Activated CD4-positive, alpha-beta T cell treated with anti-CD3 and anti-CD28 coated beads, Interleukin-2, Interleukin-6, amounts not matched to agents 100 ng/mL and 50 ng/mL, durations not matched to agents 16 hours and 8 hours (primary cell): Measurements from ENCODE around the gene ENDOU.
A peak's percentile ranks its signal among the peaks of the same experiment; 100 is the strongest.

Experiments used
- DNase-seq: peaks from one replicate; pipeline ENCODE4 v3.0.0-alpha.2; 2020

Gene ENDOU

DNA sequence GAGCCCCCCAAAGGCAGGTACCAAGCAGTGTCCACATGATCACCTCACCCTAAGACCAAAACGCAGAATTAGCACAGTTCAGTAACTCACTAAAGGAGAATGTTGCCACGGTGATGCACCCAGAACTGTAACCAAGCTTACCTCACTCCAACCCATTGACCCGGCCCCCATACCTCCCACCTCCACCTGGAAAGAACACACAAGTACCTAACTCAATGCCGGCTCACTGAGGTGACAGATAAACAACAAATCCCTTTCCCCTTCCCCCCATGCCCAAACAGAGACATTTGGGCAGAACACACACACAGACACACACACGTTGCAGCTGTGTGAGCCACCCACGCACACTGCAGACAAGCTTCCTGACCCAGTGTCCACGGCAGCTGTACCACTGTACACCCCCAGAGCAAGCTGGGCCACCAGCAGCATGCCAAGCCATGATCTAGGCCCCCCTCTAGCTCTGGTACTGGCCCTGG, 32.1 kb upstream of the ENDOU start:
- no peak for DNase-seq

DNA sequence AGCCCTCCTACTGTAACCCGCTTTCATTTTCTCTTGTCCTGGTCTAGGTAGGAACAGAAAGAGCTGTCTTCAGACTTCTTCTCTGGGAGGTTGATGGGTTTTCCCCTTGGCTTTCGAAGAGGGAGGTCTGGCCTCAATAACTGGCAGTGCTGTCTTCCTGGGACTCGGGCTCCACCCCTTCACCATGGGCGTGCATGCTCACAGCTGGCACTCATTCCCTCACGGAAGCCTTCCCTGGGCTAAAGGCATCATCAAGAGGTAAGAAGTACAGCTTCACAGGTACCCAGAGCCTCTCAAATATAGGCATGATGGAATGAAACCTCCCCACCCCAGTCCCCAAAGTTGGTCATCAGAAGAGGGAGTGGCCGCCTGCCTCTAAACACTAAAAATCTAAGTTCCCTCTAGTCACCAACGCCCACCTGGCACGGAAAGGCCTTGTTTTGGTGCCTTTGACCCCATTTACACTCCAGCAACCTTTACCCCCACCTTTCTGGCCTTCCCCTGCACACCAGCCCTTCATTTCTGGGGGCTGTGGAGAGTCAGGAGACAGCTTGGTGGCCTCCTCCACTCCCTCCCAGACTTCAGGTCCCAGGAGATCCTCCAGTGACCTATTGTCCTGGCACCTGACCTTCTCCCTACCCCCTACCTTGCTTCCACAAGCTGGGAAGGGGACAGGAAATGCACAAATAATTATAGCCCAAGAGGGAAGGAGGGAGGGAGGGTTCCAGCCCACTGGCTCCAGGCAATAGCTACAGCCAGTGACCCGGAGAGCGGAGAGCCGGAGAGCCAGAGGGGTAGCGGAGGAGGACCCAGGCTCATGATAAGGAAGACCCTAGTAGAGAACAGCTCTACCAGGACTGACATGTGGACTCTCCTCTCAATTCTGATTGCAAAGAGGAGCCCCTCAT, 30.6 kb upstream of the ENDOU start:
- peak; percentile 63 for DNase-seq

DNA sequence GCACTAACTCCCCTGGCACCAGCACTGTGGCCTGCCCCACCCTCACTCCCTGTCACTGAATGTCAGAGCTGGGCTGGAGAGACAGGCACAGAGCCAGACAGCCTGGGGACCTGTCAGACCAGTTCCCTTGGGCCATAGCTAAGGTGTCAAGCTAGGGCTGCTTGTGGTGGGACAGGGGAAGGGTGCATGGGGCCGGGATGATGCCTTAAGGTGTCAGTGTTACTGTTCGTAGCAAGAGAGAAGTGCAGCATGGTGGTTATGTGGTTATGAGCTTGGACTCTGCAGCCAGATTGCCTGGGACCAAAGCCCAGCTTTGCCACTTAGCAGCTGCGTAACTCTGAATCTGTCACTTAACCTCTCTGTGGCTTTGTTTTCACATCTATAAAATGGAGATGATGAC, 29.6 kb upstream of the ENDOU start:
- DNase-seq, result no peak

DNA sequence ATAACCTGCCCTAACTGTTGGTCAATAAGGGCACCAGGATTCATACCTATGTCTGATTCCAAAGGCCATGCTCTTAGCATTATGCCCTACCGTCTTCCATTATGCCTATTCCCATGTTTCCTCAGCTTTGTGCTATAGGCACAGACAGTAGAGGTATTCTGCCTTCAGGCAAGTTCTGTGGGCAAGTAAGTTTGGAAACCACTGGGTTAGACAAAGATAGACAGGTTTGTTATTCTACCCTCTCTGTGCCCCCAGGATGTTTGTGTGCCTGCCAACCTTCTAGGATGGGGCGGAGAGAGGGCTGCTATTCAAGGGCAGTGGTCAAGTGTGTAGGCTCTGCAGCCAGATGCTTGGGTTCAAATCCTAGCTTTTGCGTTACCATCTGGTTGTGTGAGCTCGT, 28.8 kb upstream of the ENDOU start:
- DNase-seq, result no peak

DNA sequence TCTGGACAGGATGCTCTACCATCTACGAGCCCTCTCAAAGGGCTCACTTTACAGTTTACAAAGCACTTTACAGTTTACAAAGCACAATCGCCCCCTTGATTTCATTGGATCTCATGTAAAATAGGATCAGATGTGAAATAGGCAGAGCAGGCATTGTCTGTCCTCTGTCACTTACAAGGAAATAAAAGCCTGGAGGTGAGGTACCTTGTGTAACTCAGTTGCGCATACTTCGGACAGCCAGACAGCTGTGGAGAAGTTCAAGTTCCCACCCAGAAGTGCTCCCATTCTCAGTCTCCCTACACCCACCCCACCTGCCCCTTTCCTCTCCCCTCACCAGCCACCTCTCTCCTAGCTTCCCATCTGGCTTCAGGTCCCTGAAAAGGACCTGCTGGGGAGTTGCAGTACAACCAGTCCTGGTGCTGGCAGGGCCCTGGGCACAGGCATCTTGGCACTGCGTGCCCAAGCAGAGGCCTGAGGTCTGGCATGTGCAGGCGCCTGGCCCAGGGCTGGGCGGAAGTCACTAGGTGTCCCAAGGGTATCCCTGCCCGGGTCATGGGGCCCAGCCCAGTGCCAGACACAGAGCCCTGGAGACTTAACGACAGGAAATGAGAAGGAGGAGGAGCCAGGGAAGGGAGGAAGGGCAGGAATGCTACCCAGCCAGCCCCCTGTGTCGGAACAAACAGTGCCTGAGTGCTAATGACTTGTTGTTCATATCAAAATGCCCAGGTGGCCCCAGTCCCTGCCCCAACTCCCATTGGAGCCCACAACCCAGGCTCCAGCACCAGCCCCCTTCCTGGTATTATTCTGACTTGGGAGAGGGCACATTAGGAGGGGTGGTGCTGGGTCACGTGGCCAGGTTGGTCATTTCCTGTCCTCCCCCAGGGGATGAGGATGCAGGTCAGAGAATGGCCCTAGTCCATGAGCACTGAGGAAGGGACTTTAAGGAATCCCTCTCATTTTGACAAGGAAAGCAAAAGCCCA, 28.0 kb upstream of the ENDOU start:
- DNase-seq, result no peak

DNA sequence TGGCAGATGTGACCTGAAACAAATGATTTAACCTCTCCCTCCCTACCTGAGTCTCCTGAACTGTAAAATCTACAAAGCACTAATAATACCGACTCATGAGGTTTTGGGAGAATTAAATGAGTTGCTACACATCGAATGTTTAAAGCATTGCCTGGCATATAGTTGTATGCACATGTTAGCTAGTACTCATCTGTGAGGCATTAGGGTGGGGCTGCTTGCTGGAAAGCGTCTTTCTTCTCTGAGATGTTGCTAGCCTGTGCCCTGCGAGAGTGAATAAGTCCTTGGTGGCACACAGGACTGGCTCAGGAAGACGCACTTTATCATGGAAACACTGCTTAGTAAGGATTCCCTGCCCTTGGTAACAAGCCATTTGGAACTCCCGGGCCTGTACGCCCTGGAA, 27.3 kb upstream of the ENDOU start:
- no peak for DNase-seq

DNA sequence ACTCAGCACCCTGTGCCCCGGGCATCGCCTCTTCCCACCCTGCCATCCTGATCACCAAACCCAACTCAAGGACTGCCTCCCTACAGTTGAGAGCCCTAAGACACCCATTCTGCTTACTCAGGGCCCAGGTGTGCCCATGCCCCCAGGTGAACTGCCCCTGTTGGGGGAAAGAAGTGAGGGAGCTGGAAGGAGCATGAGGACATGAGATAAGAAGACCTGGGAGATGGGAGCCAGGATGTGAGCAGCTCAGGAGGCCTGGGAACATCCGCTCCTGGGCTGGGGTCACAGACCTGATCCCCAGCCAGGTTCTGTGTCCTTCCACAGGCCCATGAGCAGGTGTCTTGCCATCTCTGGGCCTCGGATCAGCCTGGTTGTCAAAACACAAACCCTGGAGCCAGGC, 26.8 kb upstream of the ENDOU start:
- no peak for DNase-seq

DNA sequence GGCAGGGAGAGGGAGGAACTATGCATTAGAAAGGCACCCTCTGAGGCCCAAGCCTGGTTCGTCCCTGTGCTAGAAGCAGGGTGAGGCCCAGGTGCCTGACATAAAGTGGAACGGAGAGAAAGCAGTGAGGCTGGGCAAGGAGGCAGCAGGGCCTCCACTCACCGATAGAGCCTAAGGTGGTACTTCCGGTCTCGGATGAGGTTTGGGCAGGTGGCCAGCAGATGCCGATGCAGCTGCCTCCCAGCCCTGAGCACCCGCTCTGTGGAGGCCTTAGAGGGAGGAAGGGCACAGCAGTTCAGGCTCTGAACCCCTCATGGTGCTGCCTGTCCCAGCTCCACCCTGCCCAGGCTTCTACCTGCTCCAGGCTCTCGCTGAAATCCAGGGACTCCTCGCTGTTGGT, 26.3 kb upstream of the ENDOU start:
- DNase-seq, result no peak

DNA sequence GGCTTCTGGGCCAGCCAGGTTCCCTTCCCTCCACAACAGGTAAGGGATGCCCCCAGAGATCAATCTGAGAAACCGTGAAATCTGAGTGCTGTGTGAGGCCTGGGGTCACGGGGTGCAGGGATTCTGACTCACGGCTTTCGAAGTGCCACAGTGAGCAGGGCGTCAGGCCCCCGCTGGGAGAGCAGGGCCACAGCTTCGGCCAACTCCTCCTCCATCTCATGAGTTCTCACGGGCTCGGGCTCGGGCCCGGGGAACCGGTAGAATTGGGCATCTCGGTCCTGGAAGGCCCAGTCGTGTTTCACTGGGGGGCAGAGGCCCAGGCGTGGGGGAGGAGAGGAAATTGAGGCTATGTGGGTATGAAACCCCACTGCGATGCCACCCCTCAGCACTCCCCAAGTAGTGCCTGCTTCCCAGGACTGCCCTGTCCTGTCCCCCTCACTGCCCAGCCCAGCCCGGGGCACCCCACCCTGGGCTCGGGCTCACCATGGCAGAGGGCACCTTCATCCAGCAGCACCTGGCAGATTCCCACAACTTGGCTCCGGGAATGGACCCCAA, 25.7 kb upstream of the ENDOU start:
- DNase-seq, result no peak

DNA sequence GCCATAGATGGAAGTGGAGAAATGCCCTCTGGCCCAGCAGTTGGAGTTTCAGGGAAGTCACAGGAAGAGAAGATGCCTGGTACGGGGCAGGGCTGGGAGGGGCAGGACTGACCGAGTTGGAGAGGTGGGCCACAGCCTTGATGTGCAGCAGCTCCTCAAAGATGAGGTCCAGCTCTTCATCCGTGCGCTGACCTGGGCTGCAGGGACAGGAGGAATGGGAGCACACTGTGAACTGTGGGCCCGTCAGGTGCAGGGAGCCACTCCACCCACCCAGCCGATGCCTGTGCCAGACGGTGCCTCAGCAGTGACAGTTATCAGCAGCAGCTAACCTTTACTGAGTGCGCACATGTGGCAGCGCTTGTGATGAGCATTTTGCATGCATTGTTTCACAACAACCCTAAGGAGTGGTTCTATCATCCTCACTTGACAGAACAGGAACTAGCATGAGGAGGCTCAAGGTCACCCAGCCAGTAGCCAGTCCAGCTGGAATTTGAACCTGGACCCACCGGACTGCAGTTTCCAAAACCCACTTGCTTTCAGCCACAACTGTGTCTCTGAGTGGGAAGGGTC, 25.0 kb upstream of the ENDOU start:
- no peak for DNase-seq

DNA sequence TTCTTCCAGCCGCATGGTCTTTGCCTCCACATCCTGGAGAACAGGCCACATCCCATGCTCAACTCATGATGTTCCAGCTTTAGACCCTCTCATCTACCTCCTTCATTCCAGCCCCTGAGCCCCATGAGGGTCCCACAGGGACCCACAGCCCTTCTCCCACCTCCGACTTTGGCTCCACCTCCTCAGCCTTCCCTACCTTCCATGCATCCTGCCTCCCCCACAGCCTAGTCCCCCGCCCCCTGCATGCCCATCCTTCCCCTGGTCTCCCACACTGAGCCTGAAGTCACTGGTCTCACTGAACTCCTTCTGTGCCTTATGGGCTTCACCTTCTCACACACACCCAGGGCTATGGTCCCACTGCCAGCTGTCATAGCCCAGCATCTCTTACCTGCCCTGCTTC, 23.6 kb upstream of the ENDOU start:
- DNase-seq, result no peak

DNA sequence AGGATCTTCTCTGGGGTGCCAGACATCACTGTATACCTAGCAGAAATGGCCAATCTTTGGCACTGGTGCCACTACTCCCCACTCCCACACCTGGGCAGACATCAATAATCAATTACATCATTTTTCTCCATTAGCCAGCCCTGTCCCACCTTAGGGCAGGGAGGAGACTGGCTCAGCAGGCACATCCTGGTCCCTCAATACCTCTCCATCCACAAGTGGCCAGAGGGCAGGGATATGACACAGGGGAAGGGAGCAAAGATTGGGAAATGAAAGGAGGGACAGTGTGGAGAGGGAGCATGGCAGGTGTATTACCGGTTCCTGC, 23.2 kb upstream of the ENDOU start:
- DNase-seq, result no peak

DNA sequence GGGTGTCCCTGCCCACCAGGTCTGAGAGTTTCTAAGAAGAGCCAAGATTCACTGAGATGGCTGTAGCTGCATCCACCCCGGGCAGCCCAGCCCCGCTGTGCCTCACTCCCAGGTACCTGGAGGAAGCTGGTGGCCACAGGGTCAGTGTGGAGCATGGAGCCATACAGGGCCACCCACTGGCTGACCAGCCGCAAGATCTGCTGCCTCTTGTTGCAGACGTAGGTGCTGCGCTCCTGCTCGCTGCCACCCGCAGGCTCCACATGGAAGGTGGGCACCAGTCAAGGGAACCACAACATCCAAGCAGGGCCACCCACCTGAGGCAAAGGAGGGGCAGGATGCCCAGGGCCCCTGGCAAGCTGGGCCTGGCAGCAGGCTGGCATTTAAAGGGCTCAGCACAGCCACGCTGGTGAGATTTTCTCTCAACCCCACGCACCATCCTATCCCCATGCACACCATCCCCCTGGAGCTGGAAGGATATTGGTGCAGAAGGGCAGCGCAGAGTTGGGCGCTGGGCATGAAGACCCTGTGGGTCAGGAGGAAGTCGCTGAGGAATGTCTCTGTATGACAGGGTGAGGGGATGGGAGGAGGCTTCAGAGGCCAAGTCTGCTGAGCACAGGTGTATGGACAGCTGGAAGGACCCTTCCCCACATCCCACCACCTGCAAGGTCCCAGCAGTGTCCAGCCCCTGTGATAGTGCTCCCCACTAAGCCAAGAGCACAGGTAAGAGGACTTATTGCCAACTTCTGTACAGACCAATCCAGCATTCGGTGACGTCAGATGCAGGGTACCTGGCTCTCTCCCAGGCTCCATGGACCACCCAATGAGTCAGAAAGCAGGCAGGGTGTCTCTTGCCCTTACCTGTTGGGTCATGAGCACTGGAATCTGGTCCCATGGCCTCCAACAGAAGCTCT, 22.6 kb upstream of the ENDOU start:
- no peak for DNase-seq

DNA sequence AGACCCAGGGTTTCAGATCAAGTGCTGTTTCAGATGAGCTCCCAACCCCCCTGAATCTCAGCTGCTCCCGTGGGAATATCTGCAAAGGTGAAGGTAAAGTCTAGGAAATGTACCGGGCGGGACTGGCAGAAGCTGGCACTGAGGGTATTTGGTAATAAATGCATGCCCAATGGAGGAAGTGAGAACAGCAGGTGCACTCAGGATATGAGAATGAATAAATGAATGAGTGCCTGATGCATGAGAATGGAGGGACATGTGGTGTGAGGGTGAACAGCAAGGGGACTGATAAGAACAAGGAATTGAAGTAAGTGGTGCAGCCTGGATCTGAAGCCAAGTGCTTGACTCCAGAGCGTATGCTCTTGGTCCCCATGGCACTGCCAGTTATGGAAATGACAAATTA, 21.8 kb upstream of the ENDOU start:
- DNase-seq, result no peak

DNA sequence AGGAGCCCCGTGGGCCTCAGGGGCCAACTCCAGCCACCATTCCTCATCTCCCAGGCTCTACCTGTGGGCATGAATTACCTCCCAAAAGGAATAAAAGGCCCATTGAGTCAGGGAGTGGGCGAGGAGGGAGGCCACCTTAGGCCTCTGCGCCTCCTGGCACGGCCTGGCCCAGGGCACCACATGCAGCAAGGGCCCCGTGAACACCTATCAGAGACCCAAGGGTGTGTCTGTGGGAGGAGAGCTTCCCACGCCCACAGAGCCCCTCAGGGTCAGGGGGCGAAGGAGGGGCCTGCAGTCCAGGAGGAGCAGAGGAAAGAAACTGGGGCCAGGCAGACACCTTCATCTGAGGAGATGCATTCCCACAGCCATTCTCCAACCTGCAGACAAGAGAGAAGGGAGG, 21.2 kb upstream of the ENDOU start:
- DNase-seq, result no peak

DNA sequence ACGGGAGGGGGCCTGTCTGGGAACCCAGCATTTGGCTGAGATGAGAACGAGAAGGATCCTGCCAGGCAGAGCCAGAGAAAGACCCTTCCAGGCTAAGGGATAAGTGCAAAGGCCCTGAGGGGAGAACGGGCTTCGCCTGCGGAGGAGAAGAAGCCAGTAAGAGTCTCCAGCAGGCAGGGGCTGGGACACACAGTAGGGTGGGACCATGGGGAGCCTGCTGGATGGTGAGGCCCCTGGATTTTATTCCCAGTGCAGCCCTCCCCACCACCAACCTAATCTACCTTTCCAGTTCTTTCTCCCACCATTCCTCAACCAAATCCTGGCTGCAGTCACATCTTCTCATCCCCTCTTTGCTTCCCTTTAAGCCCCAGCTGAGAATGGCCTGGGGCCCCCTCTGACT, 20.8 kb upstream of the ENDOU start:
- DNase-seq, result no peak

DNA sequence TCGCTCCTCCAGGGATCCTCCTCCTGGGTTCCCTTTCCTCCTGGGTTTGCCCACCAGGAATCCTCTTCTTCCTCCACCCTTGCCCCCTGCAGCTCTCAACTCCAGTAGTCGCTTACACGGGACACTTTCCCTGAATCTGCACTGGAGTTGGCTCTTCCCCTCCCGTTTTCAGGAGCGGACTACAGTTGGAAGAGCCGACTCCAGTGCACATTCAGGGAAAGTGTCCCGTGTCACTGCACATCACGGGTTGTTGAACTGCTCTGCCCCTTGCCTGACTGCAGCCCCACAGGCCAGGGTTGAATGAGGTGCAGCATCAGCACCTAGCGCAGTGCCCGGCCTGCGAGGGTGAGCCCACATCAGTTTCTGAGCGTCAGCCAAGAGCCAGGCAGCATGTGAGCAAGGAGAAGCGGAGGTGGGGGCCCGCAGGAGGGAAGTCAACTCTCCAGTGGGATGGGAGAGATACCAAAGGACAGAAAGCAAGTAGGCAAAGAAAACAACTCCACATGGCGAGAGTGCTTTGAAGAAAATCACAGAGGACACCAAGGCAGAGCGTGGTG, 20.3 kb upstream of the ENDOU start:
- no peak for DNase-seq

DNA sequence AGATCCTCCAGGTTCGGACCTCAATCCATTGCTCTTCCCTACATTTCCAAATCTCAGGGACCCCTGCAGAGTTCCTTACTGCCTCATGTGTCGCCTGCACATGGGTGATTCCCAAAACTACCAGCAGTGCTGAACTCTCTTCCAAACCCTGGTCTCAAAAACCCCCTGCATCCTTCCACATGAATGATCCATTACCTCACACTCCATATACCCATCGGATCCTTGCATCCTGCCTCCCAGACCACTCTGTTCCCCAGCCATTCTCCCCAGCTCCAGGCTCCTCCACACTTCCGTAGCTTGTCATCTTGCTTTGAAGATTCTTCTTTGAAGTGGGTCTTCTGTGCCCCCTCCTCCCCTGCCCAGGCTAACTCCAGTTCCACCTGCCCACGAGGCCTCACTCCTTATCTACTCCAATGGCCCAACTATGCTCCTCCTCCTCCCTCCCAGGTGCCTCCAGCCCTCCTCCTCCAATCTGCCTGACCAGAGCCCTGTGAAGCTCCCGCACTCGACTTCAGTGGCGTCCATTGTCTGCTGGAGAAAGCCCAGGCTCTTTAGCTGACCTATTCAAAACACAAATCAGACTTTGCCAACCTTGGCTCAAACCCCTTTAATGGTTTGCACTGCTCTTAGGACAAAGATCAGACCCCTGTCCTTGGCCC, 19.6 kb upstream of the ENDOU start:
- DNase-seq, result no peak

DNA sequence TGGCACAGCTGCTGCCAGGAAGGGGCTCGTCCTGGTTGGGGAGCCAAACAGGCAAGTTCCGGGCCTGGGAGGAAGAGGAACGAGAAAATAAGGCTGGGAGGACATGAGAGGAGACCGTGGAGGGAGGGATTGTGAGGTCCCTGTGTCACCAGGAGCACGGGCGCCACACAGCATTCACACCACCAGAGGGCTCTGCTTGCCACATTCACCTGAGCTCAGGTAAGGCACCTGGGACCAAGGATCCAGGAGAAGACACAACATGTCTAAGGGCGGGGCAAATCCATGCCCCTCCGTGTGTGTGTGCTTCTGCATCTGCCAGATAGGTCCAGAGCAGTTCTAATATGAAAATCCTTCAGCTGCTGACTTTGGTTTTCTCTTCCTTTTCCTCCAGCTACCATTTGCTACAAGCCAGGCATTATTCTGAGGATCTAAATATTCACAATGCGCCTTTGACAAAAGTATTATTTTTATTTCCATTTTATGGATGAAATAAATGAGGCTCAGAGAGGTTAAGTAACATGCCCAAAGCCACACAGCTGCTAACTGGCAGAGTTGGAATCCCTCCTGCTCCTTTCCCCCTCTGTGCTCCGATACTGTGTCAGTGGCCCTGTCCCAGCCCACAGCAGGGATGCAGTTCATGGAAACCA, 18.8 kb upstream of the ENDOU start:
- peak; percentile 34 for DNase-seq

DNA sequence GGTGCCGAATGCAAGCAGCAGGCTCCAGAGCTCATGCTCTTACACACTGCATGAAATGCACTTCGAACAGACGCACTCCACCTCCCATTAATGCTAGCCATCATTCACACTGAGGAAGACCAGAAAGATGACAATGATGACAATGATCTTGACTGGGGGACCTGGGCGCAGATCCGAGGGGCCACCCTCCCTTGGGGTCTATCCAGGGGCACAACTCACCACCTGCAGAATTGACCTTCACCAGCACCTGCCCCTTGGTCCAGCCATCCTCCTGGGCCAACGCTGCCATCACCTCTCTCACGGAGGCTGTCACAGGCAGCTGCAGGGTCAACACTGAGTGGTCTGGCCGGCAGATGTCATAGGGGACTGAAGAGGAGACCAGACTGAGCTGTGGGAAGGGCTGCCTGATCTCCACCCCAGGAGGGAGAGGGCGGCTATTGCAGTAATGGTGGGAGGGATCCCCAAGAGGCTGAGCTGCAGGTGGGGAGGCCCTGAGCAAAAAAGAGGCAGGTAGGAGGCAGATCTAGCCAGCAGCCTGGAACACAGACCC, 18.1 kb upstream of the ENDOU start:
- no peak for DNase-seq
